ENCODE results near the gene ZNF467. TPM values are rescaled to one million over a fixed set of nuclear protein-coding genes. Genes with fewer than 3 reads are reported as not detected.

ZNF467 gene
- total RNA-seq, 1 donor from 2014 or later = 0.20 TPM

- H3K27me3 Mint-ChIP-seq = no peaks in the 10 kb centered on the region
- no peak for ATAC-seq (ENCODE audit: low read depth)
- no peaks in the 10 kb centered on the region for H3K9me3 Mint-ChIP-seq
- DNase-seq = no peak
- no peak overlapping the region for H3K4me3 Mint-ChIP-seq
- POLR2A ChIA-PET = no interaction called here
- CTCF ChIA-PET = no interaction called here
- H3K27ac Mint-ChIP-seq = no peak overlapping the region
- no peaks in the 10 kb centered on the region for H3K36me3 Mint-ChIP-seq (ENCODE audit: low read depth)
- TF ChIP-seq CTCF (IDR thresholded peaks at IDR 0.05) = no peak
- no peaks in the 10 kb centered on the region for H3K4me1 Mint-ChIP-seq
- intact Hi-C loops (cut with micrococcal nuclease) = no loop called here
These were observed 8.5 kb upstream of the ZNF467 start for GRCh38 chr7:149781921-149782320.

GRCh38 chr7:149780636-149781419, 7.4 kb upstream of the ZNF467 start:
- H3K27me3 Mint-ChIP-seq = no peaks in the 10 kb centered on the region
- intact Hi-C loops (cut with micrococcal nuclease) = no loop called here
- ATAC-seq (ENCODE audit: low read depth) (no peak), DNase-seq (no peak)
- H3K27ac Mint-ChIP-seq = no peak overlapping the region
- no peaks in the 10 kb centered on the region for H3K9me3 Mint-ChIP-seq
- no peak for TF ChIP-seq CTCF (IDR thresholded peaks at IDR 0.05)
- no peak overlapping the region for H3K4me3 Mint-ChIP-seq
- POLR2A ChIA-PET = no interaction called here
- CTCF ChIA-PET = no interaction called here
- H3K36me3 Mint-ChIP-seq (ENCODE audit: low read depth) = no peaks in the 10 kb centered on the region
- no peaks in the 10 kb centered on the region for H3K4me1 Mint-ChIP-seq

- Mint-ChIP-seq H3K27ac (no peak overlapping the region), H3K4me3 (no peak overlapping the region), H3K27me3 (peaks cover 2% of the 10 kb centered on the region), H3K4me1 (no peaks in the 10 kb centered on the region), H3K9me3 (no peaks in the 10 kb centered on the region), H3K36me3 (ENCODE audit: low read depth) (no peaks in the 10 kb centered on the region)
- ATAC-seq (ENCODE audit: low read depth) = no peak
- POLR2A ChIA-PET = no interaction called here
- CTCF ChIA-PET = no interaction called here
- no peak for DNase-seq
- no peak for TF ChIP-seq CTCF (IDR thresholded peaks at IDR 0.05)
- intact Hi-C loops (cut with micrococcal nuclease) = no loop called here
These were observed 6.7 kb upstream of the ZNF467 start for GRCh38 chr7:149780056-149780455.

- DNase-seq = no peak
- ATAC-seq (ENCODE audit: low read depth) = no peak
- POLR2A ChIA-PET = no interaction called here
- TF ChIP-seq CTCF (IDR thresholded peaks at IDR 0.05) = no peak
- Mint-ChIP-seq H3K27me3 (peaks cover 2% of the 10 kb centered on the region), H3K9me3 (no peaks in the 10 kb centered on the region), H3K36me3 (ENCODE audit: low read depth) (no peaks in the 10 kb centered on the region), H3K4me3 (no peak overlapping the region), H3K27ac (no peak overlapping the region), H3K4me1 (no peaks in the 10 kb centered on the region)
- intact Hi-C loops (cut with micrococcal nuclease) = loop anchor here (10.0 kb wide), 1 partner anchor 355 kb away; no protein-coding TSS in a partner anchor
- CTCF ChIA-PET = no interaction called here
These were observed 6.1 kb upstream of the ZNF467 start for GRCh38 chr7:149779502-149779805.

GRCh38 chr7:149778696-149779501, 5.5 kb upstream of the ZNF467 start:
- ChIA-PET POLR2A (no interaction called here), CTCF (no interaction called here)
- no peak for TF ChIP-seq CTCF (IDR thresholded peaks at IDR 0.05)
- Mint-ChIP-seq H3K27ac (no peak overlapping the region), H3K27me3 (peaks cover 2% of the 10 kb centered on the region), H3K36me3 (ENCODE audit: low read depth) (no peaks in the 10 kb centered on the region), H3K4me1 (no peaks in the 10 kb centered on the region), H3K4me3 (no peak overlapping the region), H3K9me3 (no peaks in the 10 kb centered on the region)
- DNase-seq (no peak), ATAC-seq (ENCODE audit: low read depth) (no peak)
- intact Hi-C loops (cut with micrococcal nuclease) = loop anchor here (10.0 kb wide), 1 partner anchor 354 kb away; no protein-coding TSS in a partner anchor
